HCT116 (cell line): Measurements from ENCODE around the gene ACBD7.

ENCODE experiments used
- POLR2A ChIP-seq: IDR thresholded peaks from 2 replicates; pipeline ENCODE4 v1.7.0; 2011; ENCODE audit warnings: borderline replicate concordance; ENCODE audit not compliant: insufficient read depth, insufficient read length; ENCODE audit errors: extremely low read depth
- TF ChIP-seq, protein P1 (sequence below), 3 experiments: fragments of 200-600 bp in 1 of 3; sonication (generic) in 1 of 3; IDR thresholded peaks in 2 of 3; conservative IDR thresholded peaks in 1 of 3; 2 replicates each; pipeline ENCODE4 v1.5.1; 2012 to 2017; ENCODE audit warnings: low read depth in 2 of 3, low read length in 2 of 3, antibody characterized with exemption in 1 of 3, borderline replicate concordance in 1 of 3, control low read depth in 1 of 3, mild to moderate bottlenecking in 1 of 3, mixed read lengths in 1 of 3, mixed run types in 1 of 3, moderate library complexity in 1 of 3; ENCODE audit not compliant: insufficient read depth in 1 of 3
- TF ChIP-seq, protein P2 (sequence below): IDR thresholded peaks from 2 replicates; pipeline ENCODE4 v1.6.1; 2012; ENCODE audit warnings: low read depth

DNA sequence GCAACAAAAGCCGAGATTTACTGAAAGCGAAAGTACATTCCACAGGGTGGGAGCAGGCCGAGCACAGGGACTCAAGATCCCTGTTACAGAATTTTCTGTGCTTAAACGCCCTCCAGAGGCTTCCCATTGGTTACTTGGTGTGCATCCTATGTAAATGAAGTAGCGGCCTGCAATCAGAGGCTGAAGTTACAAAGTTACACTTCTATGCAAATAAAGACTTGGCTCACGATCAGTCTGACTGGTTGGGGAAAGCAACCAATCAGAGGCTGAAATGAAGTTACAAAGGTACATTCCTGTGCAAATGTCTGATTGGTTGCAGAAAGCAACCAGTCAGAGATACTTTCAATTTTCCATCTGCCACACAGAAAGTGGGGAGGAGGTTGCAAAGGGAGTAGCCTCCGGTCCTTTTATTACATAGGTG is 4.1 kb downstream of the ACBD7 start:
- TF ChIP-seq, protein P1, sequence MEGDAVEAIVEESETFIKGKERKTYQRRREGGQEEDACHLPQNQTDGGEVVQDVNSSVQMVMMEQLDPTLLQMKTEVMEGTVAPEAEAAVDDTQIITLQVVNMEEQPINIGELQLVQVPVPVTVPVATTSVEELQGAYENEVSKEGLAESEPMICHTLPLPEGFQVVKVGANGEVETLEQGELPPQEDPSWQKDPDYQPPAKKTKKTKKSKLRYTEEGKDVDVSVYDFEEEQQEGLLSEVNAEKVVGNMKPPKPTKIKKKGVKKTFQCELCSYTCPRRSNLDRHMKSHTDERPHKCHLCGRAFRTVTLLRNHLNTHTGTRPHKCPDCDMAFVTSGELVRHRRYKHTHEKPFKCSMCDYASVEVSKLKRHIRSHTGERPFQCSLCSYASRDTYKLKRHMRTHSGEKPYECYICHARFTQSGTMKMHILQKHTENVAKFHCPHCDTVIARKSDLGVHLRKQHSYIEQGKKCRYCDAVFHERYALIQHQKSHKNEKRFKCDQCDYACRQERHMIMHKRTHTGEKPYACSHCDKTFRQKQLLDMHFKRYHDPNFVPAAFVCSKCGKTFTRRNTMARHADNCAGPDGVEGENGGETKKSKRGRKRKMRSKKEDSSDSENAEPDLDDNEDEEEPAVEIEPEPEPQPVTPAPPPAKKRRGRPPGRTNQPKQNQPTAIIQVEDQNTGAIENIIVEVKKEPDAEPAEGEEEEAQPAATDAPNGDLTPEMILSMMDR (IDR thresholded peaks at IDR 0.05 in 2 of 3, conservative IDR thresholded peaks at IDR 0.05 in 1 of 3; ENCODE audit: borderline replicate concordance in 1 of 3, insufficient read depth in 1 of 3, low read depth in 2 of 3, low read length in 2 of 3) = 0 out of 6 replicates have a peak, but pooled peaks of 2 of the 3 experiments have one; percentile 4 to 5
- no peak for TF ChIP-seq POLR2A
- TF ChIP-seq, protein P2, sequence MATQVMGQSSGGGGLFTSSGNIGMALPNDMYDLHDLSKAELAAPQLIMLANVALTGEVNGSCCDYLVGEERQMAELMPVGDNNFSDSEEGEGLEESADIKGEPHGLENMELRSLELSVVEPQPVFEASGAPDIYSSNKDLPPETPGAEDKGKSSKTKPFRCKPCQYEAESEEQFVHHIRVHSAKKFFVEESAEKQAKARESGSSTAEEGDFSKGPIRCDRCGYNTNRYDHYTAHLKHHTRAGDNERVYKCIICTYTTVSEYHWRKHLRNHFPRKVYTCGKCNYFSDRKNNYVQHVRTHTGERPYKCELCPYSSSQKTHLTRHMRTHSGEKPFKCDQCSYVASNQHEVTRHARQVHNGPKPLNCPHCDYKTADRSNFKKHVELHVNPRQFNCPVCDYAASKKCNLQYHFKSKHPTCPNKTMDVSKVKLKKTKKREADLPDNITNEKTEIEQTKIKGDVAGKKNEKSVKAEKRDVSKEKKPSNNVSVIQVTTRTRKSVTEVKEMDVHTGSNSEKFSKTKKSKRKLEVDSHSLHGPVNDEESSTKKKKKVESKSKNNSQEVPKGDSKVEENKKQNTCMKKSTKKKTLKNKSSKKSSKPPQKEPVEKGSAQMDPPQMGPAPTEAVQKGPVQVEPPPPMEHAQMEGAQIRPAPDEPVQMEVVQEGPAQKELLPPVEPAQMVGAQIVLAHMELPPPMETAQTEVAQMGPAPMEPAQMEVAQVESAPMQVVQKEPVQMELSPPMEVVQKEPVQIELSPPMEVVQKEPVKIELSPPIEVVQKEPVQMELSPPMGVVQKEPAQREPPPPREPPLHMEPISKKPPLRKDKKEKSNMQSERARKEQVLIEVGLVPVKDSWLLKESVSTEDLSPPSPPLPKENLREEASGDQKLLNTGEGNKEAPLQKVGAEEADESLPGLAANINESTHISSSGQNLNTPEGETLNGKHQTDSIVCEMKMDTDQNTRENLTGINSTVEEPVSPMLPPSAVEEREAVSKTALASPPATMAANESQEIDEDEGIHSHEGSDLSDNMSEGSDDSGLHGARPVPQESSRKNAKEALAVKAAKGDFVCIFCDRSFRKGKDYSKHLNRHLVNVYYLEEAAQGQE = no peak
